ENCODE measurements around the gene FES. TPM values are rescaled to one million over a fixed set of nuclear protein-coding genes. Genes with fewer than 3 reads are reported as not detected.
A peak's percentile ranks its signal among the peaks of the same experiment; 100 is the strongest.
"Not testable (repeated sequence)": the region's sequence is repeated elsewhere in the genome, so short reads cannot be mapped to it uniquely, and the experiment has no call there.

Gene FES
- total RNA-seq, 6 experiments from 2014 or later, result 11.5 to 36.5 (median 18.5) TPM

GRCh38 chr15:90907051-90907660 is 22.9 kb downstream of the FES start:
- H3K27me3 ChIP-seq, result no peaks in the 10 kb centered on the region
- no peak for ATAC-seq
- H3K4me3 ChIP-seq, result no peak overlapping the region
- no peaks in the 10 kb centered on the region for H3K9me3 ChIP-seq
- H3K27ac ChIP-seq, result no peak overlapping the region
- 73% methylated on average over 4 of the region's 15 CpGs for WGBS (ENCODE audit: insufficient coverage, low coverage, low lambda C conversion rate, missing lambda C conversion rate)
- no peak for TF ChIP-seq POLR2A (IDR thresholded peaks at IDR 0.05)
- TF ChIP-seq, protein P1, sequence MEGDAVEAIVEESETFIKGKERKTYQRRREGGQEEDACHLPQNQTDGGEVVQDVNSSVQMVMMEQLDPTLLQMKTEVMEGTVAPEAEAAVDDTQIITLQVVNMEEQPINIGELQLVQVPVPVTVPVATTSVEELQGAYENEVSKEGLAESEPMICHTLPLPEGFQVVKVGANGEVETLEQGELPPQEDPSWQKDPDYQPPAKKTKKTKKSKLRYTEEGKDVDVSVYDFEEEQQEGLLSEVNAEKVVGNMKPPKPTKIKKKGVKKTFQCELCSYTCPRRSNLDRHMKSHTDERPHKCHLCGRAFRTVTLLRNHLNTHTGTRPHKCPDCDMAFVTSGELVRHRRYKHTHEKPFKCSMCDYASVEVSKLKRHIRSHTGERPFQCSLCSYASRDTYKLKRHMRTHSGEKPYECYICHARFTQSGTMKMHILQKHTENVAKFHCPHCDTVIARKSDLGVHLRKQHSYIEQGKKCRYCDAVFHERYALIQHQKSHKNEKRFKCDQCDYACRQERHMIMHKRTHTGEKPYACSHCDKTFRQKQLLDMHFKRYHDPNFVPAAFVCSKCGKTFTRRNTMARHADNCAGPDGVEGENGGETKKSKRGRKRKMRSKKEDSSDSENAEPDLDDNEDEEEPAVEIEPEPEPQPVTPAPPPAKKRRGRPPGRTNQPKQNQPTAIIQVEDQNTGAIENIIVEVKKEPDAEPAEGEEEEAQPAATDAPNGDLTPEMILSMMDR (IDR thresholded peaks at IDR 0.05), result no peak
- intact Hi-C loops (cut with DNase I), result no loop called here
- peak in 2 of 3 donors; percentile 13 to 37 for DNase-seq
- H3K4me1 ChIP-seq, result peaks cover 0 to 7% (median 0%) of the 10 kb centered on the region in 4 donors
- peaks cover 5 to 73% (median 43%) of the 10 kb centered on the region in 4 donors for H3K36me3 ChIP-seq

DNA sequence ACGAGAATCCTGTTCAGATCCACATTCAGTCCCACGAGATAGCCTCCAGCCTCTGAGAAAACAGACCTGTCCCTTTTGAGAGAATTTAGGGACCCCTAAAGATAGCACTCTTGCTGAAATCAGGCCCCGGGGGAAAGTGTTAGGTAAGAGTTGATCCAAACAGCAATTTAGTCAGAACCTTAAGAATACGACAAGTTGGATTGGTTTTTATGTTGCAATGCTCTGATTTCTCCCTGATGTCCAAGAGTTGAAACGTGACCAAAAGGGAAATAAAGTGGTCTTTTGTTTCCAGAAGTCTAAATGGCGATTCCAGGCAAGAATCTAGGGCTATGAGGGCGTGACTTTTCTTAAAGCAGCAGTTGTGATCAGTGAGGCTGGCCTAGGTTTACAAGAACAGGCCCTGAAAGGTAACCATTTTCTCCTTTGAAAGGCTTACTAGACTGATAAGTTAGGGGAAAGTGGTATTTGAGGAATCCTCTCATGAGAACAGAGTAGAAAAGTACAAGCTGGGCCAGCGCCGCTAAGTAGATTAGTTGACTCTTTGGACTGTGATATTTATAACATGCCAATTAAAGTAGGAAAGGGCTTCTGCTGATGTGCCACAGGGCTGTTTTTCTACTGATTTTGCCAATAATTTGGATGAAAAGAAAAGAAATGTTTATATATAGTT is 23.7 kb downstream of the FES start:
- intact Hi-C loops (cut with DNase I), result no loop called here
- TF ChIP-seq, protein P1 (IDR thresholded peaks at IDR 0.05), result no peak
- TF ChIP-seq POLR2A (IDR thresholded peaks at IDR 0.05), result no peak
- Histone ChIP-seq H3K4me3 (no peak overlapping the region), H3K4me1 (peaks cover 0 to 7% (median 0%) of the 10 kb centered on the region in 4 donors), H3K9me3 (no peaks in the 10 kb centered on the region), H3K27me3 (no peaks in the 10 kb centered on the region), H3K36me3 (peaks cover 5 to 81% (median 51%) of the 10 kb centered on the region in 4 donors), H3K27ac (no peak overlapping the region)
- DNase-seq (no peak), ATAC-seq (no peak)
- WGBS (ENCODE audit: insufficient coverage, low coverage, low lambda C conversion rate, missing lambda C conversion rate), result 78% methylated on average over 8 of the region's 9 CpGs

- peak in 1 of 3 donors; percentile 37 for DNase-seq
- H3K4me3 ChIP-seq; H3K27ac ChIP-seq; ATAC-seq; intact Hi-C loops (cut with DNase I); H3K4me1 ChIP-seq; H3K27me3 ChIP-seq; H3K9me3 ChIP-seq: not testable (repeated sequence)
- peaks cover 5 to 94% (median 58%) of the 10 kb centered on the region in 4 donors for H3K36me3 ChIP-seq
- WGBS (ENCODE audit: insufficient coverage, low coverage, low lambda C conversion rate, missing lambda C conversion rate), result 100% methylated on average over 2 of the region's 11 CpGs
These were observed 25.1 kb downstream of the FES start for GRCh38 chr15:90909449-90909848.

GRCh38 chr15:90909976-90910375 is 25.7 kb downstream of the FES start:
- intact Hi-C loops (cut with DNase I), result loop anchor here in 1 of 2 donors (10.0 kb wide), 1 partner anchor 265 kb away; no protein-coding TSS in a partner anchor
- DNase-seq, result peak in 1 of 3 donors; percentile 18

More at GRCh38 chr15:90909976-90910375, 25.7 kb downstream of the FES start:
- no peaks in the 10 kb centered on the region for H3K9me3 ChIP-seq
- H3K4me3 ChIP-seq, result no peak overlapping the region
- H3K4me1 ChIP-seq, result peaks cover 0 to 5% (median 0%) of the 10 kb centered on the region in 4 donors
- peaks cover 5 to 96% (median 57%) of the 10 kb centered on the region in 4 donors for H3K36me3 ChIP-seq
- no peak overlapping the region for H3K27ac ChIP-seq
- no peak for TF ChIP-seq POLR2A (IDR thresholded peaks at IDR 0.05)
- TF ChIP-seq, protein P1 (IDR thresholded peaks at IDR 0.05), result no peak
- WGBS (ENCODE audit: insufficient coverage, low coverage, low lambda C conversion rate, missing lambda C conversion rate), result 80% methylated on average over 1 of the region's 8 CpGs
- no peak for ATAC-seq
- H3K27me3 ChIP-seq, result no peaks in the 10 kb centered on the region
